ENCODE measurements around the gene ASMT. TPM values are rescaled to one million over a fixed set of nuclear protein-coding genes. Genes with fewer than 3 reads are reported as not detected.
"Not testable (repeated sequence)": the region's sequence is repeated elsewhere in the genome, so short reads cannot be mapped to it uniquely, and the experiment has no call there.

Gene ASMT
- total and polyA plus RNA-seq, 12 donors: 0.09 to 0.37 TPM; not detected in 10

- DNase-seq (no peak), ATAC-seq (no peak)
- Histone ChIP-seq H3K27me3 (no peaks in the 10 kb centered on the region), H3K36me3 (peaks cover 0 to 3% (median 0%) of the 10 kb centered on the region in 9 donors), H3K4me1 (no peaks in the 10 kb centered on the region), H3K27ac (no peak overlapping the region), H3K9me3 (no peaks in the 10 kb centered on the region), H3K4me3 (no peak overlapping the region)
- intact Hi-C loops (cut with DNase I): no loop called here
- WGBS, 2 donors: 83 to 84% methylated on average over 12 of the region's 12 CpGs
- TF ChIP-seq CTCF (IDR thresholded peaks at IDR 0.05): no peak
These were observed 4.1 kb upstream of the ASMT start for GRCh38 chrX:1610736-1611135.

GRCh38 chrX:1612641-1613286 is 2.1 kb upstream of the ASMT start:
- ATAC-seq (no peak), DNase-seq (no peak)
- Histone ChIP-seq H3K4me1 (no peaks in the 10 kb centered on the region), H3K4me3 (no peak overlapping the region), H3K9me3 (no peaks in the 10 kb centered on the region), H3K27ac (no peak overlapping the region), H3K36me3 (no peaks in the 10 kb centered on the region), H3K27me3 (no peaks in the 10 kb centered on the region)
- WGBS, 2 donors: 78 to 79% methylated on average over 5 of the region's 5 CpGs
- intact Hi-C loops (cut with DNase I): no loop called here
- TF ChIP-seq CTCF (IDR thresholded peaks at IDR 0.05): no peak

DNA sequence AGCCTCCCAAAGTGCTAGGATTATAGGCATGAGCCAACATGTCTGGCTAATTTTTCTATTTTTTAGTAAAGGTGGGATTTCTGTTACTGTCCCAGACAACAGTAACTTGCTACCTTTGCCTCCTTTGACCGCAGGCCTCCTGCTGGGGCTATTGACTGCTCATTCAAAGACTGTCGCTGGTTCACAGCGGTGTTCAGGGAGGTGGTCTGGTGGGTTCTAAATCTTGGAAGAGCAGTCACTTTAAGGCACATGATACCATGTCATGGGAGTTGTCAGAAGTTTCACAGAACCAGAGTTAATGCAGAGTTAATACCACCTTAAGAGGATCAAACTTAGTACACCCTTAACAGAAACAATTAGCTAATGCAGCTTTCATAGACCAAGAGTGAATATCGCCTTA is 3.8 kb downstream of the ASMT start:
- DNase-seq: no peak
- TF ChIP-seq CTCF (IDR thresholded peaks at IDR 0.05): no peak
- H3K36me3 ChIP-seq: no peaks in the 10 kb centered on the region
- no peaks in the 10 kb centered on the region for H3K27me3 ChIP-seq
- intact Hi-C loops (cut with DNase I): no loop called here
- no peak overlapping the region for H3K4me3 ChIP-seq
- H3K27ac ChIP-seq: no peak overlapping the region
- 52 to 57% methylated on average over 4 of the region's 4 CpGs for whole genome bisulfite sequencing, 2 donors
- ATAC-seq: no peak
- no peaks in the 10 kb centered on the region for H3K4me1 ChIP-seq
- no peaks in the 10 kb centered on the region for H3K9me3 ChIP-seq

DNA sequence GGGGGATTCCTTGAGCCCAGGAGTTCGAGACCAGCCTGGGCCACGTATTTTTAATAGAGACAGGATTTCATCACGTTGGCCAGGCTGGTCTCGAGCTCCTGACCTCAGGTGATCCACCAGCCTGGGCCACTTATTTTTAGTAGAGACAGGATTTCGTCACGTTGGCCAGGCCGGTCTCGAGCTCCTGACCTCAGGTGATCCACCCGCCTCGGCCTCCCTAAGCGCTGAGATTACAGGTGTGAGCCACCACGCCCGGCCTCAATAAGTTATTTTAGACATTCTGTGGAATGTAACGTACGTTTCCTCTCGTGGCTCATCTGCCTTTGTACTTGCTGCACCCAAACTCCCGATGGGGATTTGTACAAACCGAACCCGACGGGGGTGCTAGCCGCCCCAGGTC is 8.8 kb downstream of the ASMT start:
- no peak for DNase-seq

GRCh38 chrX:1624158-1624860 is 9.4 kb downstream of the ASMT start:
- H3K27ac ChIP-seq; H3K36me3 ChIP-seq; H3K27me3 ChIP-seq; H3K4me3 ChIP-seq; intact Hi-C loops (cut with DNase I); DNase-seq; ATAC-seq; H3K9me3 ChIP-seq; H3K4me1 ChIP-seq: not testable (repeated sequence)
- 88 to 90% methylated on average over 14 of the region's 14 CpGs for WGBS, 2 donors

More for the DNA sequence above, 8.8 kb downstream of the ASMT start:
- no peaks in the 10 kb centered on the region for H3K36me3 ChIP-seq
- no peak for TF ChIP-seq CTCF (IDR thresholded peaks at IDR 0.05)
- no peak overlapping the region for H3K27ac ChIP-seq
- no peaks in the 10 kb centered on the region for H3K4me1 ChIP-seq
- WGBS, 2 donors: 79 to 84% methylated on average over 21 of the region's 21 CpGs
- no peaks in the 10 kb centered on the region for H3K27me3 ChIP-seq
- no peaks in the 10 kb centered on the region for H3K9me3 ChIP-seq
- no peak for ATAC-seq
- intact Hi-C loops (cut with DNase I): no loop called here
- no peak overlapping the region for H3K4me3 ChIP-seq

DNA sequence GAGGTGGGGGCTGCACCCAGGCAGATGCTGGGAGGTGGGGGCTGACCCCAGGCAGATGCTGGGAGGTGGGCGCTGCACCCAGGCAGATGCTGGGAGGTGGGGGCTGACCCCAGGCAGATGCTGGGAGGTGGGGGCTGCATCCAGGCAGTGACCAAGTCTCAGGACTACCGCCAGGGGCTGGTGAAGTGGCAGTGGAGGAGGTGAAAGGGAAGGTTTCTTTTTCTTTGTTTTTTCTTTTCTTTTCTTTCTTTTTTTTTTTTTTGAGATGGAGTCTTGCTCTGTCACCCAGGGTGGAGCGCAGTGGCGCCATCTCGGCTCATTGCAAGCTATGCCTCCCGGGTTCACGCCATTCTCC is 10.0 kb downstream of the ASMT start:
- H3K9me3 ChIP-seq; DNase-seq; H3K27me3 ChIP-seq; H3K27ac ChIP-seq; H3K36me3 ChIP-seq; H3K4me1 ChIP-seq; ATAC-seq; intact Hi-C loops (cut with DNase I); H3K4me3 ChIP-seq: not testable (repeated sequence)
- WGBS, 2 donors: 80 to 98% methylated on average over 7 of the region's 7 CpGs

All from heart right ventricle (tissue), 16 donors.